ENCODE data around the gene DOLK.

The DOLK gene

GRCh38 chr9:128919402-128920089, 27.9 kb downstream of the DOLK start:
- no peak overlapping the region for H2BK120ac ChIP-seq (ENCODE audit: low read depth, low read length)
- H3K79me1 ChIP-seq (ENCODE audit: low read length): peaks cover 3% of the 10 kb centered on the region
- peaks cover 3% of the 10 kb centered on the region for H3K79me2 ChIP-seq (ENCODE audit: control insufficient read depth, insufficient read depth, low read length)
- peaks cover 4% of the 10 kb centered on the region for H3K4me1 ChIP-seq (ENCODE audit: control insufficient read depth, low read depth, low read length)
- H3K4ac ChIP-seq (ENCODE audit: low read depth, low read length): no peak overlapping the region
- H3K27ac ChIP-seq (ENCODE audit: low read depth, low read length): no peak overlapping the region
- H3K27me3 ChIP-seq (ENCODE audit: insufficient read depth, low read length, poor library complexity): no peaks in the 10 kb centered on the region
- no peak overlapping the region for H3K4me2 ChIP-seq (ENCODE audit: low read length)
- H3K4me3 ChIP-seq (ENCODE audit: low read length): no peak overlapping the region
- DNase-seq: no peak
- no peak overlapping the region for H4K8ac ChIP-seq (ENCODE audit: low read depth, low read length)
- no peak overlapping the region for H3K56ac ChIP-seq (ENCODE audit: low read length)
- no peak overlapping the region for H3K9ac ChIP-seq (ENCODE audit: low read length)
- H3K36me3 ChIP-seq (ENCODE audit: control insufficient read depth, insufficient read depth, low read length): peaks cover 4% of the 10 kb centered on the region
- no peak overlapping the region for H2BK15ac ChIP-seq (replicated peaks; ENCODE audit: low read depth)
- H3K23ac ChIP-seq (ENCODE audit: low read length): no peak overlapping the region
- no peak overlapping the region for H3K18ac ChIP-seq (ENCODE audit: low read length)
- no peak overlapping the region for H4K5ac ChIP-seq (ENCODE audit: low read length)
- no CpG with 5 or more reads among the region's 14 CpGs for WGBS (ENCODE audit: extremely low coverage, insufficient coverage, low lambda C conversion rate)
- no peak overlapping the region for H2BK5ac ChIP-seq (ENCODE audit: low read length)
- H2AK5ac ChIP-seq (ENCODE audit: low read length): no peak overlapping the region

- H3K18ac ChIP-seq (ENCODE audit: low read length): no peak overlapping the region
- H4K8ac ChIP-seq (ENCODE audit: low read depth, low read length): no peak overlapping the region
- WGBS (ENCODE audit: extremely low coverage, insufficient coverage, low lambda C conversion rate): no CpG with 5 or more reads among the region's 2 CpGs
- no peak for DNase-seq
- no peak overlapping the region for H3K23ac ChIP-seq (ENCODE audit: low read length)
- H3K9ac ChIP-seq (ENCODE audit: low read length): no peak overlapping the region
- no peak overlapping the region for H2BK120ac ChIP-seq (ENCODE audit: low read depth, low read length)
- H2BK15ac ChIP-seq (replicated peaks; ENCODE audit: low read depth): no peak overlapping the region
- H3K56ac ChIP-seq (ENCODE audit: low read length): no peak overlapping the region
- H3K27me3 ChIP-seq (ENCODE audit: insufficient read depth, low read length, poor library complexity): no peaks in the 10 kb centered on the region
- H4K5ac ChIP-seq (ENCODE audit: low read length): no peak overlapping the region
- H2BK5ac ChIP-seq (ENCODE audit: low read length): no peak overlapping the region
- H3K4ac ChIP-seq (ENCODE audit: low read depth, low read length): no peak overlapping the region
- no peak overlapping the region for H2AK5ac ChIP-seq (ENCODE audit: low read length)
- H3K36me3 ChIP-seq (ENCODE audit: control insufficient read depth, insufficient read depth, low read length): peaks cover 4% of the 10 kb centered on the region
- H3K79me2 ChIP-seq (ENCODE audit: control insufficient read depth, insufficient read depth, low read length): peaks cover 7% of the 10 kb centered on the region
- H3K27ac ChIP-seq (ENCODE audit: low read depth, low read length): no peak overlapping the region
- no peak overlapping the region for H3K4me2 ChIP-seq (ENCODE audit: low read length)
- peaks cover 7% of the 10 kb centered on the region for H3K79me1 ChIP-seq (ENCODE audit: low read length)
- H3K4me1 ChIP-seq (ENCODE audit: control insufficient read depth, low read depth, low read length): peaks cover 4% of the 10 kb centered on the region
- H3K4me3 ChIP-seq (ENCODE audit: low read length): no peak overlapping the region
These were observed 28.5 kb downstream of the DOLK start for GRCh38 chr9:128918921-128919320.

GRCh38 chr9:128917151-128917849, 30.1 kb downstream of the DOLK start:
- no peak overlapping the region for H3K4me3 ChIP-seq (ENCODE audit: low read length)
- no peaks in the 10 kb centered on the region for H3K27me3 ChIP-seq (ENCODE audit: insufficient read depth, low read length, poor library complexity)
- no peak overlapping the region for H4K5ac ChIP-seq (ENCODE audit: low read length)
- H3K36me3 ChIP-seq (ENCODE audit: control insufficient read depth, insufficient read depth, low read length): peaks cover 4% of the 10 kb centered on the region
- H4K8ac ChIP-seq (ENCODE audit: low read depth, low read length): no peak overlapping the region
- H3K4ac ChIP-seq (ENCODE audit: low read depth, low read length): no peak overlapping the region
- peaks cover 18% of the 10 kb centered on the region for H3K79me2 ChIP-seq (ENCODE audit: control insufficient read depth, insufficient read depth, low read length)
- H3K79me1 ChIP-seq (ENCODE audit: low read length): peaks cover 14% of the 10 kb centered on the region
- peaks cover 4% of the 10 kb centered on the region for H3K4me1 ChIP-seq (ENCODE audit: control insufficient read depth, low read depth, low read length)
- no peak for DNase-seq
- H3K27ac ChIP-seq (ENCODE audit: low read depth, low read length): no peak overlapping the region
- no peak overlapping the region for H2BK15ac ChIP-seq (replicated peaks; ENCODE audit: low read depth)
- no peak overlapping the region for H2AK5ac ChIP-seq (ENCODE audit: low read length)
- H3K9ac ChIP-seq (ENCODE audit: low read length): no peak overlapping the region
- no CpG with 5 or more reads among the region's 26 CpGs for WGBS (ENCODE audit: extremely low coverage, insufficient coverage, low lambda C conversion rate)
- no peak overlapping the region for H3K56ac ChIP-seq (ENCODE audit: low read length)
- H3K23ac ChIP-seq (ENCODE audit: low read length): no peak overlapping the region
- no peak overlapping the region for H2BK5ac ChIP-seq (ENCODE audit: low read length)
- no peak overlapping the region for H3K18ac ChIP-seq (ENCODE audit: low read length)
- H3K4me2 ChIP-seq (ENCODE audit: low read length): no peak overlapping the region
- H2BK120ac ChIP-seq (ENCODE audit: low read depth, low read length): no peak overlapping the region

- Histone ChIP-seq H3K79me2 (ENCODE audit: control insufficient read depth, insufficient read depth, low read length) (peaks cover 18% of the 10 kb centered on the region), H3K4me3 (ENCODE audit: low read length) (no peak overlapping the region), H3K18ac (ENCODE audit: low read length) (no peak overlapping the region), H2BK120ac (ENCODE audit: low read depth, low read length) (no peak overlapping the region), H3K4me2 (ENCODE audit: low read length) (no peak overlapping the region), H4K5ac (ENCODE audit: low read length) (no peak overlapping the region), H2AK5ac (ENCODE audit: low read length) (no peak overlapping the region), H3K4ac (ENCODE audit: low read depth, low read length) (no peak overlapping the region), H3K27me3 (ENCODE audit: insufficient read depth, low read length, poor library complexity) (no peaks in the 10 kb centered on the region), H2BK15ac (replicated peaks; ENCODE audit: low read depth) (no peak overlapping the region), H3K36me3 (ENCODE audit: control insufficient read depth, insufficient read depth, low read length) (peaks cover 4% of the 10 kb centered on the region), H3K9ac (ENCODE audit: low read length) (no peak overlapping the region), H3K79me1 (ENCODE audit: low read length) (peaks cover 15% of the 10 kb centered on the region), H3K56ac (ENCODE audit: low read length) (no peak overlapping the region), H4K8ac (ENCODE audit: low read depth, low read length) (no peak overlapping the region), H3K27ac (ENCODE audit: low read depth, low read length) (no peak overlapping the region), H3K4me1 (ENCODE audit: control insufficient read depth, low read depth, low read length) (peaks cover 4% of the 10 kb centered on the region), H3K23ac (ENCODE audit: low read length) (no peak overlapping the region), H2BK5ac (ENCODE audit: low read length) (no peak overlapping the region)
- no CpG with 5 or more reads among the region's 11 CpGs for WGBS (ENCODE audit: extremely low coverage, insufficient coverage, low lambda C conversion rate)
- no peak for DNase-seq
These were observed 30.7 kb downstream of the DOLK start for GRCh38 chr9:128916745-128917144.

- Histone ChIP-seq H2BK5ac (ENCODE audit: low read length) (no peak overlapping the region), H3K79me1 (ENCODE audit: low read length) (peaks cover 16% of the 10 kb centered on the region), H2AK5ac (ENCODE audit: low read length) (no peak overlapping the region), H3K4me3 (ENCODE audit: low read length) (no peak overlapping the region), H3K79me2 (ENCODE audit: control insufficient read depth, insufficient read depth, low read length) (peaks cover 18% of the 10 kb centered on the region), H3K23ac (ENCODE audit: low read length) (no peak overlapping the region), H3K56ac (ENCODE audit: low read length) (no peak overlapping the region), H3K9ac (ENCODE audit: low read length) (no peak overlapping the region), H2BK120ac (ENCODE audit: low read depth, low read length) (no peak overlapping the region), H3K18ac (ENCODE audit: low read length) (no peak overlapping the region), H4K8ac (ENCODE audit: low read depth, low read length) (no peak overlapping the region), H3K27me3 (ENCODE audit: insufficient read depth, low read length, poor library complexity) (no peaks in the 10 kb centered on the region), H3K4me1 (ENCODE audit: control insufficient read depth, low read depth, low read length) (peaks cover 4% of the 10 kb centered on the region), H3K27ac (ENCODE audit: low read depth, low read length) (no peak overlapping the region), H3K36me3 (ENCODE audit: control insufficient read depth, insufficient read depth, low read length) (peaks cover 4% of the 10 kb centered on the region), H3K4ac (ENCODE audit: low read depth, low read length) (no peak overlapping the region), H3K4me2 (ENCODE audit: low read length) (no peak overlapping the region), H2BK15ac (replicated peaks; ENCODE audit: low read depth) (no peak overlapping the region), H4K5ac (ENCODE audit: low read length) (no peak overlapping the region)
- DNase-seq: no peak
- WGBS (ENCODE audit: extremely low coverage, insufficient coverage, low lambda C conversion rate): no CpG with 5 or more reads among the region's 18 CpGs
These were observed 31.2 kb downstream of the DOLK start for GRCh38 chr9:128916204-128916603.
